Erythroblast (primary cell): Measurements from ENCODE around the gene TOR1B.

ENCODE experiments used
- GATA1 ChIP-seq: IDR thresholded peaks from 2 replicates; pipeline ENCODE4 v1.6.1; 2011; ENCODE audit warnings: low read depth, mild to moderate bottlenecking, control low read depth, low read length, moderate library complexity
- POLR2A ChIP-seq: IDR thresholded peaks from 2 replicates; pipeline ENCODE4 v1.6.1; 2011; ENCODE audit warnings: mild to moderate bottlenecking, low read length

GRCh38 chr9:129757045-129757444 lies 45.9 kb upstream of the TOR1B start:
- TF ChIP-seq POLR2A (no peak), GATA1 (no peak)
